ENCODE measurements around the gene WNT3A.

The WNT3A gene

DNA sequence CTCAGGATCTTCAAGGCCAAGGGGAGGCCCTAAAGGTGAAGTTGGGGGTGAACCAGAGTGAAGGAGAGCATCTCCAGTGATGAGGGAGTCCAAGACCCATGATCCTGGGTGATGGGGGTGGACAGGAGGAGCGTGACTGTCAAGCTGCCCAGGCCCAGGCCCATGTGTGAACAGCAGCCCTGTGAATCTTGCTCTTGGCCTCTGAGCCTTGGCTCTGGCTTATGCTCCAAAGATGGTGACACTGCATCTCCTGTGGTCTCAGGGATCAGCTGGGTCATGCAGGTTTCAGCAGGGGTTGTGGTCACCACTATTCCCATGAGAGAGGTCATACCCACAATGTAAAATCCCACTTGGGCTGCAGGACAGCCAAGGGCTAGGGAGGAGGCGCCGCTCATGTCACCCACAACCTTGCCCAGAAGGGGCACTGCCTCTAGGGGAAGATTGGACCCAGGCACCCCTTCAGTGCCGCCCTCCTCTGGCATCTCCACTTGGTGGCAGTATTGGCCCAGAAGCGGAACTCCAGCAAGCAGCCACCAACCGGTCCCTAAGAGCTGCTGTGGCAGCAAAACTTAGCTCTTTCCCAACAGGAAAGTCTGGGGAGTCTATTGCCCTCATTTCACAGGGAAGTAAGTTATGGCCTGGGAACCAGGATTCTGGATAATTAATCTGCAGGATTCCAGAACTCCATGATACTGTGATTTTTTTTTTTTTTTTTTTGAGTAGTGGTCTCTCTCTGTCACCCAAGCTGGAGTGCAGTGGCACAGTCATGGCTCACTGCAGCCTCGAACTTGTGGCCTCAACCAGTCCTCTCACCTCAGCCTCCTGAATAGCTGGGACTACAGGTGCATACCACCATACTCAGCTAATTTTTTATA is 7.5 kb upstream of the WNT3A start (continued):
- TF ChIP-seq, protein P1, sequence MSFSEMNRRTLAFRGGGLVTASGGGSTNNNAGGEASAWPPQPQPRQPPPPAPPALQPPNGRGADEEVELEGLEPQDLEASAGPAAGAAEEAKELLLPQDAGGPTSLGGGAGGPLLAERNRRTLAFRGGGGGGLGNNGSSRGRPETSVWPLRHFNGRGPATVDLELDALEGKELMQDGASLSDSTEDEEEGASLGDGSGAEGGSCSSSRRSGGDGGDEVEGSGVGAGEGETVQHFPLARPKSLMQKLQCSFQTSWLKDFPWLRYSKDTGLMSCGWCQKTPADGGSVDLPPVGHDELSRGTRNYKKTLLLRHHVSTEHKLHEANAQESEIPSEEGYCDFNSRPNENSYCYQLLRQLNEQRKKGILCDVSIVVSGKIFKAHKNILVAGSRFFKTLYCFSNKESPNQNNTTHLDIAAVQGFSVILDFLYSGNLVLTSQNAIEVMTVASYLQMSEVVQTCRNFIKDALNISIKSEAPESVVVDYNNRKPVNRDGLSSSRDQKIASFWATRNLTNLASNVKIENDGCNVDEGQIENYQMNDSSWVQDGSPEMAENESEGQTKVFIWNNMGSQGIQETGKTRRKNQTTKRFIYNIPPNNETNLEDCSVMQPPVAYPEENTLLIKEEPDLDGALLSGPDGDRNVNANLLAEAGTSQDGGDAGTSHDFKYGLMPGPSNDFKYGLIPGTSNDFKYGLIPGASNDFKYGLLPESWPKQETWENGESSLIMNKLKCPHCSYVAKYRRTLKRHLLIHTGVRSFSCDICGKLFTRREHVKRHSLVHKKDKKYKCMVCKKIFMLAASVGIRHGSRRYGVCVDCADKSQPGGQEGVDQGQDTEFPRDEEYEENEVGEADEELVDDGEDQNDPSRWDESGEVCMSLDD (tag by site-specific recombination; IDR thresholded peaks at IDR 0.05): peak; percentile 66
- TF ChIP-seq ZNF660 (tag by site-specific recombination; IDR thresholded peaks at IDR 0.05) (peak; percentile 79), ZNF610 (tag by site-specific recombination; IDR thresholded peaks at IDR 0.05; ENCODE audit: borderline replicate concordance) (peak; percentile 57; the same call in 1 of the 2 replicates), ZNF585B (tag by site-specific recombination; IDR thresholded peaks at IDR 0.05) (no peak), KLF16 (tag by site-specific recombination; IDR thresholded peaks at IDR 0.05) (peak; percentile 53; the same call in 1 of the 2 replicates), KLF1 (tag by site-specific recombination; IDR thresholded peaks at IDR 0.05) (peak; percentile 30; the same call in 1 of the 2 replicates), ZNF654 (tag by site-specific recombination; IDR thresholded peaks at IDR 0.05; ENCODE audit: low read depth) (peak; percentile 91)
- TF ChIP-seq, protein P2, sequence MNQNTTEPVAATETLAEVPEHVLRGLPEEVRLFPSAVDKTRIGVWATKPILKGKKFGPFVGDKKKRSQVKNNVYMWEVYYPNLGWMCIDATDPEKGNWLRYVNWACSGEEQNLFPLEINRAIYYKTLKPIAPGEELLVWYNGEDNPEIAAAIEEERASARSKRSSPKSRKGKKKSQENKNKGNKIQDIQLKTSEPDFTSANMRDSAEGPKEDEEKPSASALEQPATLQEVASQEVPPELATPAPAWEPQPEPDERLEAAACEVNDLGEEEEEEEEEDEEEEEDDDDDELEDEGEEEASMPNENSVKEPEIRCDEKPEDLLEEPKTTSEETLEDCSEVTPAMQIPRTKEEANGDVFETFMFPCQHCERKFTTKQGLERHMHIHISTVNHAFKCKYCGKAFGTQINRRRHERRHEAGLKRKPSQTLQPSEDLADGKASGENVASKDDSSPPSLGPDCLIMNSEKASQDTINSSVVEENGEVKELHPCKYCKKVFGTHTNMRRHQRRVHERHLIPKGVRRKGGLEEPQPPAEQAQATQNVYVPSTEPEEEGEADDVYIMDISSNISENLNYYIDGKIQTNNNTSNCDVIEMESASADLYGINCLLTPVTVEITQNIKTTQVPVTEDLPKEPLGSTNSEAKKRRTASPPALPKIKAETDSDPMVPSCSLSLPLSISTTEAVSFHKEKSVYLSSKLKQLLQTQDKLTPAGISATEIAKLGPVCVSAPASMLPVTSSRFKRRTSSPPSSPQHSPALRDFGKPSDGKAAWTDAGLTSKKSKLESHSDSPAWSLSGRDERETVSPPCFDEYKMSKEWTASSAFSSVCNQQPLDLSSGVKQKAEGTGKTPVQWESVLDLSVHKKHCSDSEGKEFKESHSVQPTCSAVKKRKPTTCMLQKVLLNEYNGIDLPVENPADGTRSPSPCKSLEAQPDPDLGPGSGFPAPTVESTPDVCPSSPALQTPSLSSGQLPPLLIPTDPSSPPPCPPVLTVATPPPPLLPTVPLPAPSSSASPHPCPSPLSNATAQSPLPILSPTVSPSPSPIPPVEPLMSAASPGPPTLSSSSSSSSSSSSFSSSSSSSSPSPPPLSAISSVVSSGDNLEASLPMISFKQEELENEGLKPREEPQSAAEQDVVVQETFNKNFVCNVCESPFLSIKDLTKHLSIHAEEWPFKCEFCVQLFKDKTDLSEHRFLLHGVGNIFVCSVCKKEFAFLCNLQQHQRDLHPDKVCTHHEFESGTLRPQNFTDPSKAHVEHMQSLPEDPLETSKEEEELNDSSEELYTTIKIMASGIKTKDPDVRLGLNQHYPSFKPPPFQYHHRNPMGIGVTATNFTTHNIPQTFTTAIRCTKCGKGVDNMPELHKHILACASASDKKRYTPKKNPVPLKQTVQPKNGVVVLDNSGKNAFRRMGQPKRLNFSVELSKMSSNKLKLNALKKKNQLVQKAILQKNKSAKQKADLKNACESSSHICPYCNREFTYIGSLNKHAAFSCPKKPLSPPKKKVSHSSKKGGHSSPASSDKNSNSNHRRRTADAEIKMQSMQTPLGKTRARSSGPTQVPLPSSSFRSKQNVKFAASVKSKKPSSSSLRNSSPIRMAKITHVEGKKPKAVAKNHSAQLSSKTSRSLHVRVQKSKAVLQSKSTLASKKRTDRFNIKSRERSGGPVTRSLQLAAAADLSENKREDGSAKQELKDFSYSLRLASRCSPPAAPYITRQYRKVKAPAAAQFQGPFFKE (tag by site-specific recombination; IDR thresholded peaks at IDR 0.05; ENCODE audit: borderline replicate concordance): 0 out of 2 replicates have a peak, but pooled peaks have one; percentile 47
- TF ChIP-seq, protein P3, sequence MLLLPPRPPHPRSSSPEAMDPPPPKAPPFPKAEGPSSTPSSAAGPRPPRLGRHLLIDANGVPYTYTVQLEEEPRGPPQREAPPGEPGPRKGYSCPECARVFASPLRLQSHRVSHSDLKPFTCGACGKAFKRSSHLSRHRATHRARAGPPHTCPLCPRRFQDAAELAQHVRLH (tag by site-specific recombination; IDR thresholded peaks at IDR 0.05): peak; percentile 36; the same call in 1 of the 2 replicates
- TF ChIP-seq, protein P4, sequence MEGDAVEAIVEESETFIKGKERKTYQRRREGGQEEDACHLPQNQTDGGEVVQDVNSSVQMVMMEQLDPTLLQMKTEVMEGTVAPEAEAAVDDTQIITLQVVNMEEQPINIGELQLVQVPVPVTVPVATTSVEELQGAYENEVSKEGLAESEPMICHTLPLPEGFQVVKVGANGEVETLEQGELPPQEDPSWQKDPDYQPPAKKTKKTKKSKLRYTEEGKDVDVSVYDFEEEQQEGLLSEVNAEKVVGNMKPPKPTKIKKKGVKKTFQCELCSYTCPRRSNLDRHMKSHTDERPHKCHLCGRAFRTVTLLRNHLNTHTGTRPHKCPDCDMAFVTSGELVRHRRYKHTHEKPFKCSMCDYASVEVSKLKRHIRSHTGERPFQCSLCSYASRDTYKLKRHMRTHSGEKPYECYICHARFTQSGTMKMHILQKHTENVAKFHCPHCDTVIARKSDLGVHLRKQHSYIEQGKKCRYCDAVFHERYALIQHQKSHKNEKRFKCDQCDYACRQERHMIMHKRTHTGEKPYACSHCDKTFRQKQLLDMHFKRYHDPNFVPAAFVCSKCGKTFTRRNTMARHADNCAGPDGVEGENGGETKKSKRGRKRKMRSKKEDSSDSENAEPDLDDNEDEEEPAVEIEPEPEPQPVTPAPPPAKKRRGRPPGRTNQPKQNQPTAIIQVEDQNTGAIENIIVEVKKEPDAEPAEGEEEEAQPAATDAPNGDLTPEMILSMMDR (tag by site-specific recombination; IDR thresholded peaks at IDR 0.05): peak; percentile 92
- TF ChIP-seq, protein P5, sequence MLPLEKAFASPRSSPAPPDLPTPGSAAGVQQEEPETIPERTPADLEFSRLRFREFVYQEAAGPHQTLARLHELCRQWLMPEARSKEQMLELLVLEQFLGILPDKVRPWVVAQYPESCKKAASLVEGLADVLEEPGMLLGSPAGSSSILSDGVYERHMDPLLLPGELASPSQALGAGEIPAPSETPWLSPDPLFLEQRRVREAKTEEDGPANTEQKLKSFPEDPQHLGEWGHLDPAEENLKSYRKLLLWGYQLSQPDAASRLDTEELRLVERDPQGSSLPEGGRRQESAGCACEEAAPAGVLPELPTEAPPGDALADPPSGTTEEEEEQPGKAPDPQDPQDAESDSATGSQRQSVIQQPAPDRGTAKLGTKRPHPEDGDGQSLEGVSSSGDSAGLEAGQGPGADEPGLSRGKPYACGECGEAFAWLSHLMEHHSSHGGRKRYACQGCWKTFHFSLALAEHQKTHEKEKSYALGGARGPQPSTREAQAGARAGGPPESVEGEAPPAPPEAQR (tag by site-specific recombination; IDR thresholded peaks at IDR 0.05): no peak

DNA sequence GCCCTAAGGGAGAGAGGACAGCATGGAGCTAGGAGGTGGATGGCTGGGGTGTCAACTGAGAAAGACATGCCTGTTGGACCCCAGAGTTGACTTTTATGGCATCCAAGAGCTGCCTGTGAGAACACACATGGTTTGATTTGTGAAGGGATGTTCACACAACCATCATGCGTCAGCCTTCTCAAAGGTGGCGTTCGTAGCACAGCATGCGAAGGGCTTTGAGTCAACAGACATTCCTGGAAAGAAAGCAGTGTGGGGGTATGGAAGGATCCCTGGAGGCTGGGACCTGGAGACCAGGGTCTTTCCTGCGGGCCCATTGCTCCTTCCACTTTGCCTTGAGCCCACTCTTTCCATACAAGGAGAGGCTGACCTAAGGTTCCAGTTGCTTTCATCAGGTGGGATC is 6.4 kb upstream of the WNT3A start:
- Histone ChIP-seq H3K9me3 (ENCODE audit: control insufficient read depth, insufficient read depth, low read depth, low read length) (no peaks in the 10 kb centered on the region), H3K4me3 (ENCODE audit: low read depth, low read length) (no peak overlapping the region), H3K4me1 (ENCODE audit: control insufficient read depth, insufficient read depth, low read length) (no peaks in the 10 kb centered on the region), H3K27ac (ENCODE audit: extremely low read depth, low read depth, low read length) (no peak overlapping the region), H3K36me3 (ENCODE audit: control insufficient read depth in 2 of 2, insufficient read depth in 1 of 2, low read length in 2 of 2) (no peaks in the 10 kb centered on the region)
- POLR2A ChIA-PET: no interaction called here
- TF ChIP-seq GFI1B (tag by site-specific recombination; IDR thresholded peaks at IDR 0.05) (no peak), ZNF202 (tag by site-specific recombination; IDR thresholded peaks at IDR 0.05; ENCODE audit: borderline replicate concordance) (no peak), ZNF416 (tag by site-specific recombination; IDR thresholded peaks at IDR 0.05) (no peak)
- CTCF ChIA-PET: interaction anchor here (0.6 to 3.9 kb wide), 10 partner anchors 74 to 519 kb away, joined by 3 to 27 read pairs (median 5); partner anchors contain the start of gene ARF1
